ENCODE data around the gene CEP192. TPM values are rescaled to one million over a fixed set of nuclear protein-coding genes. Genes with fewer than 3 reads are reported as not detected.

The CEP192 gene
- total and polyA plus RNA-seq, 2 of the 13 experiments (the other 11 are each of a cell fraction or from before 2014, with no cell fraction given): 15.3 to 24.7 TPM

DNA sequence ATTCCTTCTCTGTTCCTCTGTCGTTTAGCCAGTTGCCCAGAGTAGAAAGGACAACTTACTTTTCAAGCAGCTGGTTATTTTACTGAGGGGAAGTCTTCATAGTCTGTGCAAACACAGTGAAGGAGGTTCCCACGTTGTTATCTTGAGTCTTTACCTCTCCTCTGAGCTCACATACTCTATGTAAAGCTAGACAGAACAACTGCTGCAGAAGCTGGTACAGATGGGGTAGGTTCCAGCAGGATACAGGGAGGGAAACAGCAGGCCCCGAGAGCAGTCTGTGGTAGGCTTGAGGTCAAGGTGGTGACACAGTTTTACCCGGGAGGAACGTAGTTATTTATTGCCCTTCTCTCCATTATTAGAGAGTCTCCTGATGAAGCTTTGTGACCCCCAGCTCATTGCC lies 134.0 kb downstream of the CEP192 start:
- BruUV-seq (replicated peaks): no TSS peak
- intact Hi-C loops (cut with micrococcal nuclease; ENCODE audit: unreplicated experiment) (no loop called here), in situ Hi-C loops (cut with HindIII; ENCODE audit: extremely low pct_ligation_motif_present, low pct_unique_long_range_greater_than_20kb) (no loop called here)
- Histone ChIP-seq H4K20me1 (ENCODE audit: insufficient read depth, low read length) (no peaks in the 10 kb centered on the region), H3K9ac (ENCODE audit: insufficient read depth, low read depth, low read length) (no peak overlapping the region), H3K4me2 (ENCODE audit: low read depth, low read length) (no peak overlapping the region), H3K27me3 (ENCODE audit: control insufficient read depth in 1 of 2, insufficient read depth in 2 of 2, low read length in 2 of 2) (no peaks in the 10 kb centered on the region), H3K9me3 (ENCODE audit: low read length) (no peaks in the 10 kb centered on the region), H3K4me1 (ENCODE audit: insufficient read depth, low read length) (no peaks in the 10 kb centered on the region), H3K27ac (ENCODE audit: extremely low read length, insufficient read depth, low read length) (no peak overlapping the region), H2AFZ (ENCODE audit: low read length) (no peak overlapping the region), H3K4me3 (replicated peaks in 1 of 3; ENCODE audit: insufficient read depth in 1 of 3, low read depth in 2 of 3, low read length in 3 of 3) (no peak overlapping the region), H3K79me2 (ENCODE audit: insufficient read depth, low read length) (no peaks in the 10 kb centered on the region), H3K36me3 (replicated peaks in 1 of 2; ENCODE audit: control insufficient read depth in 1 of 2, insufficient read depth in 2 of 2, low read length in 2 of 2) (peaks cover 2 to 8% of the 10 kb centered on the region in 2 experiments; a peak in 4 of 5 replicates)
- CTCF ChIA-PET (ENCODE audit: low intra/inter-chr PET ratio, low total read pairs): no interaction called here
- no peak for DNase-seq (ENCODE audit: low spot score)
- POLR2A ChIA-PET: interaction anchor here (1.9 kb wide), 1 partner anchor 12 kb away, joined by 6 read pairs; no protein-coding TSS in a partner anchor
- WGBS (ENCODE audit: low lambda C conversion rate): 81% methylated on average over 5 of the region's 5 CpGs
- no peak for FAIRE-seq
- ATAC-seq: no peak
- no peak for TF ChIP-seq NR1H2 (CRISPR knock-in tag; IDR thresholded peaks at IDR 0.05; ENCODE audit: borderline replicate concordance, low read depth)
- no peak for TF ChIP-seq ZSCAN29 (CRISPR knock-in tag; conservative IDR thresholded peaks at IDR 0.05)
- TF ChIP-seq PAX8 (CRISPR knock-in tag; IDR thresholded peaks at IDR 0.05; ENCODE audit: borderline replicate concordance): no peak
- TF ChIP-seq TEAD2 (CRISPR knock-in tag; IDR thresholded peaks at IDR 0.05): no peak
- TF ChIP-seq ZSCAN9 (CRISPR knock-in tag; IDR thresholded peaks at IDR 0.05; ENCODE audit: borderline replicate concordance): no peak
- TF ChIP-seq ZNF816 (CRISPR knock-in tag; IDR thresholded peaks at IDR 0.05; ENCODE audit: borderline replicate concordance): no peak
- no peak for TF ChIP-seq HOXA3 (CRISPR knock-in tag; IDR thresholded peaks at IDR 0.05)
- TF ChIP-seq, protein P1, sequence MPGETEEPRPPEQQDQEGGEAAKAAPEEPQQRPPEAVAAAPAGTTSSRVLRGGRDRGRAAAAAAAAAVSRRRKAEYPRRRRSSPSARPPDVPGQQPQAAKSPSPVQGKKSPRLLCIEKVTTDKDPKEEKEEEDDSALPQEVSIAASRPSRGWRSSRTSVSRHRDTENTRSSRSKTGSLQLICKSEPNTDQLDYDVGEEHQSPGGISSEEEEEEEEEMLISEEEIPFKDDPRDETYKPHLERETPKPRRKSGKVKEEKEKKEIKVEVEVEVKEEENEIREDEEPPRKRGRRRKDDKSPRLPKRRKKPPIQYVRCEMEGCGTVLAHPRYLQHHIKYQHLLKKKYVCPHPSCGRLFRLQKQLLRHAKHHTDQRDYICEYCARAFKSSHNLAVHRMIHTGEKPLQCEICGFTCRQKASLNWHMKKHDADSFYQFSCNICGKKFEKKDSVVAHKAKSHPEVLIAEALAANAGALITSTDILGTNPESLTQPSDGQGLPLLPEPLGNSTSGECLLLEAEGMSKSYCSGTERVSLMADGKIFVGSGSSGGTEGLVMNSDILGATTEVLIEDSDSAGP (CRISPR knock-in tag; IDR thresholded peaks at IDR 0.05; ENCODE audit: borderline replicate concordance): no peak
- TF ChIP-seq HMG20B (CRISPR knock-in tag; conservative IDR thresholded peaks at IDR 0.05): no peak
- TF ChIP-seq, protein P2, sequence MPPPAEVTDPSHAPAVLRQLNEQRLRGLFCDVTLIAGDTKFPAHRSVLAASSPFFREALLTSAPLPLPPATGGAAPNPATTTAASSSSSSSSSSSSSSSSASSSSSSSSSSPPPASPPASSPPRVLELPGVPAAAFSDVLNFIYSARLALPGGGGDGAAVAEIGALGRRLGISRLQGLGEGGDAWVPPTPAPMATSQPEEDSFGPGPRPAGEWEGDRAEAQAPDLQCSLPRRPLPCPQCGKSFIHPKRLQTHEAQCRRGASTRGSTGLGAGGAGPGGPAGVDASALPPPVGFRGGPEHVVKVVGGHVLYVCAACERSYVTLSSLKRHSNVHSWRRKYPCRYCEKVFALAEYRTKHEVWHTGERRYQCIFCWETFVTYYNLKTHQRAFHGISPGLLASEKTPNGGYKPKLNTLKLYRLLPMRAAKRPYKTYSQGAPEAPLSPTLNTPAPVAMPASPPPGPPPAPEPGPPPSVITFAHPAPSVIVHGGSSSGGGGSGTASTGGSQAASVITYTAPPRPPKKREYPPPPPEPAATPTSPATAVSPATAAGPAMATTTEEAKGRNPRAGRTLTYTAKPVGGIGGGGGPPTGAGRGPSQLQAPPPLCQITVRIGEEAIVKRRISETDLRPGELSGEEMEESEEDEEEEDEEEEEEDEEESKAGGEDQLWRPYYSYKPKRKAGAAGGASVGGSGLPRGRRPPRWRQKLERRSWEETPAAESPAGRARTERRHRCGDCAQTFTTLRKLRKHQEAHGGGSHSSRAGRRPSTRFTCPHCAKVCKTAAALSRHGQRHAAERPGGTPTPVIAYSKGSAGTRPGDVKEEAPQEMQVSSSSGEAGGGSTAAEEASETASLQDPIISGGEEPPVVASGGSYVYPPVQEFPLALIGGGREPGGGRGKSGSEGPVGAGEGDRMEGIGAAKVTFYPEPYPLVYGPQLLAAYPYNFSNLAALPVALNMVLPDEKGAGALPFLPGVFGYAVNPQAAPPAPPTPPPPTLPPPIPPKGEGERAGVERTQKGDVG (CRISPR knock-in tag; IDR thresholded peaks at IDR 0.05; ENCODE audit: borderline replicate concordance): no peak
- no peak for TF ChIP-seq ZNF124 (CRISPR knock-in tag; IDR thresholded peaks at IDR 0.05)
- TF ChIP-seq ZNF317 (CRISPR knock-in tag; IDR thresholded peaks at IDR 0.05): no peak
- no peak for TF ChIP-seq CBX5 (CRISPR knock-in tag; IDR thresholded peaks at IDR 0.05; ENCODE audit: borderline replicate concordance)
- no peak for TF ChIP-seq ZSCAN25 (CRISPR knock-in tag; IDR thresholded peaks at IDR 0.05)
- TF ChIP-seq SMC3 (IDR thresholded peaks at IDR 0.05; ENCODE audit: low read length): no peak
- TF ChIP-seq ZNF776 (CRISPR knock-in tag; IDR thresholded peaks at IDR 0.05): no peak
- no peak for TF ChIP-seq ZNF850 (CRISPR knock-in tag; conservative IDR thresholded peaks at IDR 0.05)

Data from HepG2 (cell line).